Measurements from ENCODE around the gene NEGR1. TPM values are rescaled to one million over a fixed set of nuclear protein-coding genes. Genes with fewer than 3 reads are reported as not detected.
"Not testable (repeated sequence)": the region's sequence is repeated elsewhere in the genome, so short reads cannot be mapped to it uniquely, and the experiment has no call there.

NEGR1 gene
- polyA plus RNA-seq, 4 donors, result 0.27 to 5.4 (median 1.7) TPM; not detected in 1

- not testable (repeated sequence) for H3K4me3 ChIP-seq (ENCODE audit: low read depth in 1 of 3, low read length in 3 of 3); H3K36me3 ChIP-seq (ENCODE audit: control insufficient read depth in 3 of 3, insufficient read depth in 2 of 3, low read depth in 1 of 3, low read length in 3 of 3); H3K9me3 ChIP-seq (ENCODE audit: control insufficient read depth in 2 of 2, insufficient read depth in 1 of 2, low read depth in 1 of 2, low read length in 1 of 2); FAIRE-seq; H3K4me1 ChIP-seq (ENCODE audit: control insufficient read depth in 3 of 3, insufficient read depth in 2 of 3, low read depth in 1 of 3, low read length in 2 of 3); H3K27ac ChIP-seq (ENCODE audit: low read depth in 1 of 3, low read length in 2 of 3); H3K27me3 ChIP-seq (ENCODE audit: control insufficient read depth in 3 of 3, insufficient read depth in 3 of 3, low read length in 3 of 3); DNase-seq
- WGBS, 3 donors, result 93 to 97% (median 95%) methylated on average over 23 of the region's 23 CpGs
These were observed 394.2 kb downstream of the NEGR1 start for GRCh38 chr1:71888166-71888565.

DNA sequence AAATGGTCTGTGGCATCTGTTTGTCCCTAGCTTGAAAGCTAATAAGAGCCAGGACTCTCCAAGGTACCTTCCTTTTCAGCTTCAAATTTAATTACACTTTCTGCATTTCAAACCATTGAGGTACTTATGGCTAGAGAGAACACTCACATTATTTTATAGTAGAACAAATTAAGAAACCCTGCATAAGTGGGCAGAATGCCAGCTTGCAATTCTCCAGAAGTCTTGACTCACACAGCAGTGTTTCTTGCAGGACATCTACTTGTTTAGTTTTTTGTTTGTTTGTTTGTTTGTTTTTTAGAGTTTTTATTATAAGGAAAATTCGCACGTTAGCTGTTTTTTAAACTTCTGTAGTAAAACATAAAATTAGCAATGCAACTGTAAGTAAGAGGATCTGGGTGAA is 397.2 kb downstream of the NEGR1 start:
- H3K9me3 ChIP-seq (ENCODE audit: control insufficient read depth in 2 of 2, insufficient read depth in 1 of 2, low read depth in 1 of 2, low read length in 1 of 2), result no peaks in the 10 kb centered on the region
- no peak overlapping the region for H3K4me3 ChIP-seq (ENCODE audit: low read depth in 1 of 3, low read length in 3 of 3)
- WGBS, 3 donors, result 76 to 85% (median 77%) methylated on average over 2 of the region's 2 CpGs
- no peaks in the 10 kb centered on the region for H3K36me3 ChIP-seq (ENCODE audit: control insufficient read depth in 3 of 3, insufficient read depth in 2 of 3, low read depth in 1 of 3, low read length in 3 of 3)
- FAIRE-seq, result no peak
- H3K27me3 ChIP-seq (ENCODE audit: control insufficient read depth in 3 of 3, insufficient read depth in 3 of 3, low read length in 3 of 3), result no peaks in the 10 kb centered on the region
- no peak for DNase-seq
- H3K27ac ChIP-seq (ENCODE audit: low read depth in 1 of 3, low read length in 2 of 3), result no peak overlapping the region
- H3K4me1 ChIP-seq (ENCODE audit: control insufficient read depth in 3 of 3, insufficient read depth in 2 of 3, low read depth in 1 of 3, low read length in 2 of 3), result no peaks in the 10 kb centered on the region

GRCh38 chr1:71882637-71883036 is 399.7 kb downstream of the NEGR1 start:
- DNase-seq (no peak), FAIRE-seq (no peak)
- 53 to 63% (median 54%) methylated on average over 2 of the region's 2 CpGs for WGBS, 3 donors
- no peaks in the 10 kb centered on the region for H3K36me3 ChIP-seq (ENCODE audit: control insufficient read depth in 3 of 3, insufficient read depth in 2 of 3, low read depth in 1 of 3, low read length in 3 of 3)
- no peaks in the 10 kb centered on the region for H3K27me3 ChIP-seq (ENCODE audit: control insufficient read depth in 3 of 3, insufficient read depth in 3 of 3, low read length in 3 of 3)
- no peak overlapping the region for H3K4me3 ChIP-seq (ENCODE audit: low read depth in 1 of 3, low read length in 3 of 3)
- H3K9me3 ChIP-seq (ENCODE audit: control insufficient read depth in 2 of 2, insufficient read depth in 1 of 2, low read depth in 1 of 2, low read length in 1 of 2), result no peaks in the 10 kb centered on the region
- no peaks in the 10 kb centered on the region for H3K4me1 ChIP-seq (ENCODE audit: control insufficient read depth in 3 of 3, insufficient read depth in 2 of 3, low read depth in 1 of 3, low read length in 2 of 3)
- H3K27ac ChIP-seq (ENCODE audit: low read depth in 1 of 3, low read length in 2 of 3), result no peak overlapping the region

DNA sequence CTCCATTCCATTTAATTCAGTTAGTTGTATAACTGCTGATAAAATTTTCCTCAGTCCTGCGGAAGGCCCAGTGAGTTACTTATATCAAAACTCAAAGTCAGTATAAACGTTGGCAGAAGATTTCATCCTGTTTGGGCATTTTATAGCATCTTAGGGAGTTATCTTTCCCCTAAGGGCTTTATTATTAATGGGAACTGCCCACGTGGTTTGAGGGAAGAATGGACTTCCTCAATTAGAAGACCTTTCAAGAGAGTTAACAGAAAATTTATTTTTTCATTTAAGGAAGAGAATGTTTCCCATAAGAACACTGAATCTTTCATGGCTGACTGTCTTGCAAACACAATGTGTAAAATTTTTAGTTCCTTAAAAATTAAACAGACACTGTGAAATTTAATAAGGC is 400.1 kb downstream of the NEGR1 start:
- FAIRE-seq, result no peak
- no peaks in the 10 kb centered on the region for H3K4me1 ChIP-seq (ENCODE audit: control insufficient read depth in 3 of 3, insufficient read depth in 2 of 3, low read depth in 1 of 3, low read length in 2 of 3)
- no peak overlapping the region for H3K27ac ChIP-seq (ENCODE audit: low read depth in 1 of 3, low read length in 2 of 3)
- H3K27me3 ChIP-seq (ENCODE audit: control insufficient read depth in 3 of 3, insufficient read depth in 3 of 3, low read length in 3 of 3), result no peaks in the 10 kb centered on the region
- 30 to 39% (median 33%) methylated on average over 3 of the region's 3 CpGs for WGBS, 3 donors
- no peak overlapping the region for H3K4me3 ChIP-seq (ENCODE audit: low read depth in 1 of 3, low read length in 3 of 3)
- DNase-seq, result no peak
- H3K36me3 ChIP-seq (ENCODE audit: control insufficient read depth in 3 of 3, insufficient read depth in 2 of 3, low read depth in 1 of 3, low read length in 3 of 3), result no peaks in the 10 kb centered on the region
- H3K9me3 ChIP-seq (ENCODE audit: control insufficient read depth in 2 of 2, insufficient read depth in 1 of 2, low read depth in 1 of 2, low read length in 1 of 2), result no peaks in the 10 kb centered on the region

DNA sequence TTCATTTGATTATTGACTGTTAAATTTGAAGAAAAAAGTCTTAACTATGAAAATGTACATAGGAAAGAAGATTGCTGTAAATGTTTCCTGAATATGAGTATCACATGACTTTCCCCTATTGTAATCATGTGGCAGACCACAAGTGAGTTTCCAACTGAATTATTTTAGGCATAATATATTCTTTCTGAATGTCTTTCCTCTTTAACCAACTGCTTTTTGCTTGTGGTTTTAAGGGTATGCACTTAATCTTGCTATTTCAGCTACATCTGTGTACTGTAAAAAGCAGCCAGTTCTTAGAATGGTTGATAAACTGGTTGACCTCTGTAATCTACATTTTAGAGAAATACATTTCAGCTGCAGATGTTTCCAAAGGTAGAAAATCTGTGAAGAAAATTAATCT is 400.7 kb downstream of the NEGR1 start:
- Histone ChIP-seq H3K9me3 (ENCODE audit: control insufficient read depth in 2 of 2, insufficient read depth in 1 of 2, low read depth in 1 of 2, low read length in 1 of 2) (no peaks in the 10 kb centered on the region), H3K4me3 (ENCODE audit: low read depth in 1 of 3, low read length in 3 of 3) (no peak overlapping the region), H3K27ac (ENCODE audit: low read depth in 1 of 3, low read length in 2 of 3) (no peak overlapping the region), H3K27me3 (ENCODE audit: control insufficient read depth in 3 of 3, insufficient read depth in 3 of 3, low read length in 3 of 3) (no peaks in the 10 kb centered on the region), H3K36me3 (ENCODE audit: control insufficient read depth in 3 of 3, insufficient read depth in 2 of 3, low read depth in 1 of 3, low read length in 3 of 3) (no peaks in the 10 kb centered on the region), H3K4me1 (ENCODE audit: control insufficient read depth in 3 of 3, insufficient read depth in 2 of 3, low read depth in 1 of 3, low read length in 2 of 3) (no peaks in the 10 kb centered on the region)
- DNase-seq, result no peak
- FAIRE-seq, result no peak

DNA sequence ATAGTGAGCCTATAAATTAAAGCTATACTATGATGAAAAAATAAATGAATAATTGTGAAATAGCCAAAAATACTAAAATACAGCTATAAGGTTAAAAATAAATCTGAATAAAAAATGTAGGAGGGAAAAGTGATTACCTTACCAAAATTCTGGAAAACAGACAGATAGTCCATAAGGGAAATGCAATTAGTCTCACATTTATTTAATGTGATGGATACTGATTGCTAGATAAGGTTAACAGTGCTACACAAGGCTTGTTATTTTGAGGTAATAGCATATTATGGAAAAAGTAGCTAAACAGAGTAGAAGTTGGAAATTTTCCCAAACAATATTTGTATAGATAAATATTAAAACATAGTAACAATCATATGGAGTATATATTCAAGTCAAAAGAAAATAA is 413.0 kb downstream of the NEGR1 start:
- Histone ChIP-seq H3K4me1 (ENCODE audit: control insufficient read depth in 3 of 3, insufficient read depth in 2 of 3, low read depth in 1 of 3, low read length in 2 of 3) (no peaks in the 10 kb centered on the region), H3K27me3 (ENCODE audit: control insufficient read depth in 3 of 3, insufficient read depth in 3 of 3, low read length in 3 of 3) (no peaks in the 10 kb centered on the region), H3K36me3 (ENCODE audit: control insufficient read depth in 3 of 3, insufficient read depth in 2 of 3, low read depth in 1 of 3, low read length in 3 of 3) (no peaks in the 10 kb centered on the region), H3K4me3 (ENCODE audit: low read depth in 1 of 3, low read length in 3 of 3) (no peak overlapping the region), H3K9me3 (ENCODE audit: control insufficient read depth in 2 of 2, insufficient read depth in 1 of 2, low read depth in 1 of 2, low read length in 1 of 2) (no peaks in the 10 kb centered on the region), H3K27ac (ENCODE audit: low read depth in 1 of 3, low read length in 2 of 3) (no peak overlapping the region)
- FAIRE-seq (no peak), DNase-seq (no peak)

DNA sequence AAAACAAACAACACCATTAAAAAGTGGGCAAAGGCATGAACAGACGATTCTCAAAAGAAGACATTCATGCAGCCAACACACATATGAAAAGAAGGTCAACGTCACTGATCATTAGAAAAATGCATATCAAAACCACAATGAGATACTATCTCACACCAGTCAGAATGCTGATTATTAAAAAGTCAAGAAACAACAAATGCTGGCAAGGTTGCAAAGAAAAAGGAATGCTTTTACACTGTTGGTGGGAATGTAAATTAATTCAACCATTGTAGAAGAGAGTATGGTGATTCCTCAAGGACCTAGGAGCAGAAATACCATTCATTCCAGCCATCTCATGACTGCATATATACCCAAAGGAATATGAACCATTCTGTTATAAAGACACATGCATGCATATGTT is 419.6 kb downstream of the NEGR1 start:
- Histone ChIP-seq H3K36me3 (ENCODE audit: control insufficient read depth in 3 of 3, insufficient read depth in 2 of 3, low read depth in 1 of 3, low read length in 3 of 3) (no peaks in the 10 kb centered on the region), H3K9me3 (ENCODE audit: control insufficient read depth in 2 of 2, insufficient read depth in 1 of 2, low read depth in 1 of 2, low read length in 1 of 2) (no peaks in the 10 kb centered on the region), H3K4me1 (ENCODE audit: control insufficient read depth in 3 of 3, insufficient read depth in 2 of 3, low read depth in 1 of 3, low read length in 2 of 3) (no peaks in the 10 kb centered on the region), H3K4me3 (ENCODE audit: low read depth in 1 of 3, low read length in 3 of 3) (no peak overlapping the region), H3K27me3 (ENCODE audit: control insufficient read depth in 3 of 3, insufficient read depth in 3 of 3, low read length in 3 of 3) (no peaks in the 10 kb centered on the region), H3K27ac (ENCODE audit: low read depth in 1 of 3, low read length in 2 of 3) (no peak overlapping the region)
- DNase-seq, result no peak
- no peak for FAIRE-seq
- 61 to 72% (median 71%) methylated on average over 2 of the region's 2 CpGs for WGBS, 3 donors

GRCh38 chr1:71861022-71861421 is 421.3 kb downstream of the NEGR1 start:
- no peaks in the 10 kb centered on the region for H3K4me1 ChIP-seq (ENCODE audit: control insufficient read depth in 3 of 3, insufficient read depth in 2 of 3, low read depth in 1 of 3, low read length in 2 of 3)
- no peak for FAIRE-seq

DNA sequence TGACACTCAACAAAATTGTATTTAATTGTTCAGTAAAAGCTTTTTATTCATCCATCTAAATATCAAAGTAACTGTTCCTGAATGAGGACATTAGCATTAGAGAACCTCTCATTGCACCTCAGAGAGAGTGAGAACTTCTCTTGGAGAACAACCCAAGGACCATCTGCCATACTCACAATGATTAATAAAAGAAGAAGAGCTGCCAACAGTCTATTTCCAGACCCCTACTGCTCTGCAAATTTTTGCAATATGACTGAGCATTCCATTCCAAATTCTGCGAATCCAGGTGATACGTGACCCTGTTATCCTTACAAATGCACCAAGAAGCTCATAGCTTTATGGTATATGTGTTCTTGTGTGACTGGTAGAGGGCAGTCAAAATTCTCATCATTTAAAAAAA is 422.5 kb downstream of the NEGR1 start:
- H3K9me3 ChIP-seq (ENCODE audit: control insufficient read depth in 2 of 2, insufficient read depth in 1 of 2, low read depth in 1 of 2, low read length in 1 of 2), result no peaks in the 10 kb centered on the region
- FAIRE-seq (no peak), DNase-seq (no peak)
- H3K27ac ChIP-seq (ENCODE audit: low read depth in 1 of 3, low read length in 2 of 3), result no peak overlapping the region
- H3K4me3 ChIP-seq (ENCODE audit: low read depth in 1 of 3, low read length in 3 of 3), result no peak overlapping the region
- H3K27me3 ChIP-seq (ENCODE audit: control insufficient read depth in 3 of 3, insufficient read depth in 3 of 3, low read length in 3 of 3), result no peaks in the 10 kb centered on the region
- WGBS, 3 donors, result 87 to 92% (median 92%) methylated on average over 2 of the region's 2 CpGs
- no peaks in the 10 kb centered on the region for H3K4me1 ChIP-seq (ENCODE audit: control insufficient read depth in 3 of 3, insufficient read depth in 2 of 3, low read depth in 1 of 3, low read length in 2 of 3)
- H3K36me3 ChIP-seq (ENCODE audit: control insufficient read depth in 3 of 3, insufficient read depth in 2 of 3, low read depth in 1 of 3, low read length in 3 of 3), result no peaks in the 10 kb centered on the region

More at GRCh38 chr1:71861022-71861421, 421.3 kb downstream of the NEGR1 start:
- DNase-seq, result no peak
- no peaks in the 10 kb centered on the region for H3K9me3 ChIP-seq (ENCODE audit: control insufficient read depth in 2 of 2, insufficient read depth in 1 of 2, low read depth in 1 of 2, low read length in 1 of 2)
- H3K4me3 ChIP-seq (ENCODE audit: low read depth in 1 of 3, low read length in 3 of 3), result no peak overlapping the region
- no peaks in the 10 kb centered on the region for H3K36me3 ChIP-seq (ENCODE audit: control insufficient read depth in 3 of 3, insufficient read depth in 2 of 3, low read depth in 1 of 3, low read length in 3 of 3)
- H3K27me3 ChIP-seq (ENCODE audit: control insufficient read depth in 3 of 3, insufficient read depth in 3 of 3, low read length in 3 of 3), result no peaks in the 10 kb centered on the region
- no peak overlapping the region for H3K27ac ChIP-seq (ENCODE audit: low read depth in 1 of 3, low read length in 2 of 3)

Data from small intestine (tissue), 7 donors.